Measurements from ENCODE around the gene CDH24. TPM values are rescaled to one million over a fixed set of nuclear protein-coding genes. Genes with fewer than 3 reads are reported as not detected.
"Not testable (repeated sequence)": the region's sequence is repeated elsewhere in the genome, so short reads cannot be mapped to it uniquely, and the experiment has no call there.

The CDH24 gene
- total RNA-seq, 3 donors from 2014 or later: 2.7 to 4.8 (median 4.4) TPM

DNA sequence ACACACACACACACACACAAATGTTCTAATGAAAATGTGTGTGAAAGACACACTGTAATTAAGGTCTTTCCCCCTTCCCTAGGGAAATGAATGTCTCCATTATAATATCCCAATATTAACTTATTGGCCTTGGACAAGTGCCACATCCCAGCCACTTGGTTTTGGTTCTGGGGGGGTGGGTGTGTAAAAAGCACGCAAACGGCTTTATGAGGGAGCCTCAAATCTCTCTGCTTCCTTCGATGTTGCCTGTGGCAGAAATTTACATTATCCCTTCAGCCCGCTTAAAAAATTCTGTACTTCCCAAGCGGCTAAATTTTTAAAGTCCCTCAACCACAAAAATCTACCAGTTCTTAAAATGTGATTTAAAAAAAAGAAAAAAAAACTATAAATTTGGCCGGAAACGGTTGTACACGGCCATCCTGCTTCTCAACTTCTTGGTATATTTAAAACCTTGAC lies 47.8 kb downstream of the CDH24 start:
- intact Hi-C loops (cut with DNase I, micrococcal nuclease): no loop called here
- no peaks in the 10 kb centered on the region for H3K9me3 ChIP-seq
- H3K36me3 ChIP-seq (ENCODE audit: low read depth): no peaks in the 10 kb centered on the region
- peaks cover 7% of the 10 kb centered on the region for H3K4me1 ChIP-seq (ENCODE audit: low read depth)
- ATAC-seq: no peak
- DNase-seq: peak in 1 of 3 donors; percentile 22
- peak overlapping the region; percentile 18 for H3K4me3 ChIP-seq
- TF ChIP-seq, protein P1, sequence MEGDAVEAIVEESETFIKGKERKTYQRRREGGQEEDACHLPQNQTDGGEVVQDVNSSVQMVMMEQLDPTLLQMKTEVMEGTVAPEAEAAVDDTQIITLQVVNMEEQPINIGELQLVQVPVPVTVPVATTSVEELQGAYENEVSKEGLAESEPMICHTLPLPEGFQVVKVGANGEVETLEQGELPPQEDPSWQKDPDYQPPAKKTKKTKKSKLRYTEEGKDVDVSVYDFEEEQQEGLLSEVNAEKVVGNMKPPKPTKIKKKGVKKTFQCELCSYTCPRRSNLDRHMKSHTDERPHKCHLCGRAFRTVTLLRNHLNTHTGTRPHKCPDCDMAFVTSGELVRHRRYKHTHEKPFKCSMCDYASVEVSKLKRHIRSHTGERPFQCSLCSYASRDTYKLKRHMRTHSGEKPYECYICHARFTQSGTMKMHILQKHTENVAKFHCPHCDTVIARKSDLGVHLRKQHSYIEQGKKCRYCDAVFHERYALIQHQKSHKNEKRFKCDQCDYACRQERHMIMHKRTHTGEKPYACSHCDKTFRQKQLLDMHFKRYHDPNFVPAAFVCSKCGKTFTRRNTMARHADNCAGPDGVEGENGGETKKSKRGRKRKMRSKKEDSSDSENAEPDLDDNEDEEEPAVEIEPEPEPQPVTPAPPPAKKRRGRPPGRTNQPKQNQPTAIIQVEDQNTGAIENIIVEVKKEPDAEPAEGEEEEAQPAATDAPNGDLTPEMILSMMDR (IDR thresholded peaks at IDR 0.05): no peak

DNA sequence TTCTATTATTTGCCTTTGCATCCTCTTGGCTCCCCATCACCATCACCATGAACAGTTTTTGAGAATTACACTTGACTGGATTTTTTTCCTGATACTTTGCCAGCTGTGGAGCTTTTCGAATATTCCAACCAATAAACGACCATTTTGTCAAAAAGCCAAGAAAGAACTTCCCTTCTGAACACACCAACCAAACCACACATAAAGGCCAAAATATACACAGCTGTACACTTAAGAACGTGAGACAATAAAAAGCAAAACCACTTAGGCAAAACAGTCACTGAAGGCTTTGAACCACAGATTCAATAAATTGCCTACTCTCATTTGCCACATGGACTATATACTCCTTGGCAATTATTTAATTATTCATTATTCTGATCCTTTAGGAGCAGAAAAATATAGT lies 48.5 kb downstream of the CDH24 start:
- H3K4me3 ChIP-seq: no peak overlapping the region
- DNase-seq (no peak), ATAC-seq (no peak)
- H3K9me3 ChIP-seq: no peaks in the 10 kb centered on the region
- H3K4me1 ChIP-seq (ENCODE audit: low read depth): peaks cover 7% of the 10 kb centered on the region
- intact Hi-C loops (cut with DNase I, micrococcal nuclease): no loop called here
- no peaks in the 10 kb centered on the region for H3K36me3 ChIP-seq (ENCODE audit: low read depth)
- TF ChIP-seq, protein P1 (IDR thresholded peaks at IDR 0.05): no peak

DNA sequence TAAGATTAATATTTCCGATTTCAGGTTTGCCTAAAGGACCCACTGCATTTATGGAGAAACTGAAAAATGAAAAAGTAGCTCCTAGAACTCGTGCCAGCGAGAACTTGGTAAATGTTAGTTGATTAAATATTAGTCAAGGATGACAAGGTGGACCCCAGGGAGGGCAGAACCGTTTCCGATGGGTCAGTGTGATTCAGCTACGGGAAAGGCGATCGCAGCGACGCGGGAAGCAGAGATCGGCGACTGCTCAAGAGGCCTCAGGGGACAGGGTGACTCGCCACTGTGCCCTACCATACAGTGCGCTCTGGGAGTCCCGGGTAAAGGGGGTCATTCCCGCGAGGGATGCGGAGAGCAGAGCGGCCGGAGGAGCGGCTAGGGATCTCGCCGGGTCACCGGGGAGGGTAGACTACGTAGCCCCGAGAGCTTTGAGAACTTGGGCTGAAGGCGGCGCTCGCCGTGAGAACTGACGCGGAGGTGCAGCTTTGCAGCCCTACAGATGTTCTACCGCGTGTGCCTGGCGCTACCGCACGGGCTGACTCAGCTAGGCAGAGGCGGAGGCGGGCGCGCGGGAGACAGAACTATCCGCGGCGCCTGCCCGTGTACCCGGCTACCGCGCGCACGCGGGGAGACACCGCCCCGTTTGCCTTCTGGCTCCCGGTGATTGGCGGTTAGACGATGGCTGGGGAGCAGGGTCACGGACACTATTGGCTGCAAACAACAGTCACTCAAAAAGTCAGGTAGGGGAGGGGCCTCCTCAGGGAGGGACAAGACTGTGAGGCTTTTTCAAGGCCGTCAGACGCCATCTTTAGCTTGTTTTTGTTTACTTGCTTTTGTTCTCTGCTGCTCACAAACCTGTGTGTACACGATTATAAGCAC lies 50.5 kb downstream of the CDH24 start:
- peak; percentile 97 for ATAC-seq
- intact Hi-C loops (cut with DNase I, micrococcal nuclease): no loop called here
- H3K4me3 ChIP-seq: peak overlapping the region; percentile 23

DNA sequence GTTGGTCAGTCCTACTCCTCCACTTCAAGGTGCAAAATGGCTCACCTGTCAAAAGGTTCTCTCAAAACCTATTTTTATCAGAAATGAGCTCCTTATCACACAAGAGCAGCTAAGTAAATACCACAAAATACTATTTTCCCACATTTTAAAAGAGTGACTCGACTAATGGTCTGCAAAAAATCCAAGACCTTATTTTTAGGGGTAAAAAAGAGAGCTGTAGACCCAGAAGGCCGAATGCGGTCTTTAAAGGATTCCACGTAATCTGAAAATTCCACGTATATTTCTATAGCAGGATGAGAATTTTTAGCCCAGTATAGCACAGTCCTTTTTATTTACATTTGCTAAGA lies 51.2 kb downstream of the CDH24 start:
- Histone ChIP-seq H3K36me3 (ENCODE audit: low read depth) (no peaks in the 10 kb centered on the region), H3K9me3 (no peaks in the 10 kb centered on the region), H3K4me1 (ENCODE audit: low read depth) (peaks cover 7% of the 10 kb centered on the region), H3K4me3 (no peak overlapping the region)
- DNase-seq: no peak
- no peak for ATAC-seq
- intact Hi-C loops (cut with DNase I, micrococcal nuclease): no loop called here
- TF ChIP-seq, protein P1 (IDR thresholded peaks at IDR 0.05): no peak

More for the DNA sequence above, 50.5 kb downstream of the CDH24 start:
- TF ChIP-seq, protein P1 (IDR thresholded peaks at IDR 0.05): no peak
- DNase-seq: peak; percentile 96 to 97 (median 97)
- H3K9me3 ChIP-seq: no peaks in the 10 kb centered on the region
- no peaks in the 10 kb centered on the region for H3K36me3 ChIP-seq (ENCODE audit: low read depth)
- H3K4me1 ChIP-seq (ENCODE audit: low read depth): peaks cover 7% of the 10 kb centered on the region

DNA sequence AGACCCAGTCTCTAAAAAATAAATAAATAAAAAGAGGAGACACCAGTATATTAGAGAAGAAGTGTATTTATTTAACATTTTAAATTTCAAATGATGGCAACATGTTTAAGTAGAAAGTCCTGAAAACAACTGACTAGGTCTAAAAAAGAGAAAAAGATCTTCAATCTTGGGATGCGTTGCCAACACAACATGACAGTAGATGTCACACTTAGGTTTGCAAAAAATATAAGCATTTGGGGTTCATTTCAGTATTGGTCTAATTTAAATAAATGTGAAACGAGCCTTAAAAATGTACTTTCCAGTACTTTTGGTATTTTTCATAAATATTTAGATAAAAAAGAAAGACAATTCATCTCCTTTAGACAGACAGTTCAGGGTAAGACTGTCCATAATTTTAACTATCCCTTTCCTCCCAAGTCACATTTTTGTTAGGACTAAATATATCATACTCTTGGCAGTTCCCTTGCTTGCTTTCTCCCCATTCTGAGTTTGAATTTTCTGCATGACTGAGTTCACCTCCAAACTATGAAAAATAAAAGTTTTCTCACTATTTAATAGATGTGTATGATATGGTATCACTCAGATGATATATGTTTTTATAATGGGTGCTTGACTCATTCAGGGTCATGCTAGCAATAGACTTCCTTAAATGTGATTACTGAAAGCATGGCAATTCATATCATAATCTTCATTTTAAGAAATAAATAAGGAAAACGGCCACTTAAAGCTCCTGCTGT lies 51.7 kb downstream of the CDH24 start:
- TF ChIP-seq, protein P1 (IDR thresholded peaks at IDR 0.05): no peak
- Histone ChIP-seq H3K36me3 (ENCODE audit: low read depth) (no peaks in the 10 kb centered on the region), H3K4me3 (no peak overlapping the region), H3K9me3 (no peaks in the 10 kb centered on the region), H3K4me1 (ENCODE audit: low read depth) (peaks cover 7% of the 10 kb centered on the region)
- DNase-seq (no peak), ATAC-seq (no peak)
- intact Hi-C loops (cut with DNase I, micrococcal nuclease): no loop called here

DNA sequence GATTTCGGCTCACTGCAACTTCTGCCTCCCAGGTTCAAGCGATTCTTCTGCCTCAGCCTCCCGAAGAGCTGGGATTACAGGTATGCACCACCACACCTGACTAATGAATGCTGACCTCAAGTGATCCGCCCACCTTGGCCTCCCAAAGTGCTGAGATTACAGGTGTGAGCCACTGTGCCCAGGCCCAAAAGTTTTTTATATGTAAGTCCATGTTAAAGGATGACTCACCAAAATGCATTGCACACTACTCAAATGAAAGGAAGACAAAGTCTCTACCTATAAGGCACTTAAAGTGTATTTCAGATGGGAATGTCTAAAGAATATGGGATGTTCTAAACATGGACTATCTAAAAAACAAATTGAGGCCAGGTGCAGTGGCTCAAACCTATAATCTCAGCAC lies 53.0 kb downstream of the CDH24 start:
- ATAC-seq; DNase-seq; H3K36me3 ChIP-seq (ENCODE audit: low read depth); H3K4me3 ChIP-seq; intact Hi-C loops (cut with DNase I, micrococcal nuclease); H3K9me3 ChIP-seq: not testable (repeated sequence)
- peaks cover 14% of the 10 kb centered on the region for H3K4me1 ChIP-seq (ENCODE audit: low read depth)
